ENCODE results near the gene RRAS. TPM values are rescaled to one million over a fixed set of nuclear protein-coding genes. Genes with fewer than 3 reads are reported as not detected.
A peak's percentile ranks its signal among the peaks of the same experiment; 100 is the strongest.

The RRAS gene
- polyA plus RNA-seq, 1 donor from 2014 or later, result not detected

DNA sequence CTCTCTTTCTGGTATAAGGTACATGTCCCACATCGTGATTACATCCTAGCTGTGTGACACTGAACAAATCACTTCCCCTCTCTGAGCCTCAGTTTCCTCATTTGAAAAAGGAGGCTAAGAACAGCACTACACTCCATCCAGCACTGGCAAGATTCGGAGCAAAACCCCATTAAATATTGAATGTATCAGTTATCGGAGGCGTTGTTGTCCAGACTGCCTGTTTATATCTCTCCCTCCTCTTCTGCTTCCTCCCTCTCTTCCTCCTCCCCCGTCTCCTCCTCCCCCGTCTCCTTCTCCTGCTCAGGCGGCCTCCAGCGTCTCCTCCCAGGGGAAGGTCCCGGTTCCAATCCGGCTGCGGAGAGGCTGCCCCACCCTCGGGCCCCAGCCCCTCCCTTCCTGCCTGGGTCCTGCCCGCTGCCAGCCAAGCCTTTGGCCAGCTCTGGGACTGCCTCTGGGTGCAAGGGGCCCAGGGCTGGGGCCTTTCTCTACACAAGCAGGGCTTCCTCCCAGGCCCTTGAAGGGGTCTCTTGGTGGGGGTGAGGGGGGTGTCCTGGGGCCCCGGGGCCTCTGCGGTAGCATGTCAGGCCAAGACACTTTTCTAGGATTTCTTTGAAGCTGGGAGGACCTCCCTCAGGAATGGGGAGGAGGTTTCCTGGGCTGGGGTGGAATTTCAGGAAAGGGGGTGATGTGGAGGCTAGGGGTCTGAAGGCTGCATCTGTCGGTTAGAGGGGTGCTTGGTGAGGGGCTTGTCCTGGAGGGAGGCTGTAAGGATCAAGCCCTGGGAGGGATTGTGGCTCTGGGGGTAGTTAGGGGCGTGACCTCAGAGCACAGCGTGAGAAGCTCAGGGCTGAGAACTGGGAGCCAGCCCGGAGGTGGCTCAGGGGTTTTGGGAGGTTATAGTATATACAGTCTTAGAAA lies 1.9 kb downstream of the RRAS start:
- Histone ChIP-seq H3K9me2 (ENCODE audit: insufficient read depth, low read length) (no peaks in the 10 kb centered on the region), H3K4me2 (ENCODE audit: low read length) (no peak overlapping the region), H3K4me3 (ENCODE audit: low read length) (no peak overlapping the region), H3K9ac (ENCODE audit: low read length) (no peak overlapping the region), H3K27me3 (ENCODE audit: insufficient read depth, low read depth, low read length) (no peaks in the 10 kb centered on the region), H4K20me1 (ENCODE audit: insufficient read depth) (no peaks in the 10 kb centered on the region), H3K9me3 (ENCODE audit: low read length) (no peaks in the 10 kb centered on the region), H2AFZ (ENCODE audit: low read depth, low read length) (no peak overlapping the region), H3K36me3 (ENCODE audit: insufficient read depth, low read length) (no peaks in the 10 kb centered on the region), H3K79me2 (replicated peaks; ENCODE audit: insufficient read depth, low read length) (peaks cover 9% of the 10 kb centered on the region), H3K27ac (ENCODE audit: low read length) (no peak overlapping the region), H3F3A (ENCODE audit: insufficient read depth, low read length, poor library complexity, severe bottlenecking) (peaks cover 5% of the 10 kb centered on the region)
- no peak for TF ChIP-seq EP300 (conservative IDR thresholded peaks at IDR 0.05; ENCODE audit: poor library complexity, severe bottlenecking)
- no peak for TF ChIP-seq MXI1 (conservative IDR thresholded peaks at IDR 0.05; ENCODE audit: poor library complexity, severe bottlenecking)
- peak; percentile 6 for TF ChIP-seq POLR2AphosphoS5 (IDR thresholded peaks at IDR 0.05)
- no peak for TF ChIP-seq EZH2 (IDR thresholded peaks at IDR 0.05; ENCODE audit: borderline replicate concordance, insufficient read depth, low read length, poor library complexity, severe bottlenecking)

DNA sequence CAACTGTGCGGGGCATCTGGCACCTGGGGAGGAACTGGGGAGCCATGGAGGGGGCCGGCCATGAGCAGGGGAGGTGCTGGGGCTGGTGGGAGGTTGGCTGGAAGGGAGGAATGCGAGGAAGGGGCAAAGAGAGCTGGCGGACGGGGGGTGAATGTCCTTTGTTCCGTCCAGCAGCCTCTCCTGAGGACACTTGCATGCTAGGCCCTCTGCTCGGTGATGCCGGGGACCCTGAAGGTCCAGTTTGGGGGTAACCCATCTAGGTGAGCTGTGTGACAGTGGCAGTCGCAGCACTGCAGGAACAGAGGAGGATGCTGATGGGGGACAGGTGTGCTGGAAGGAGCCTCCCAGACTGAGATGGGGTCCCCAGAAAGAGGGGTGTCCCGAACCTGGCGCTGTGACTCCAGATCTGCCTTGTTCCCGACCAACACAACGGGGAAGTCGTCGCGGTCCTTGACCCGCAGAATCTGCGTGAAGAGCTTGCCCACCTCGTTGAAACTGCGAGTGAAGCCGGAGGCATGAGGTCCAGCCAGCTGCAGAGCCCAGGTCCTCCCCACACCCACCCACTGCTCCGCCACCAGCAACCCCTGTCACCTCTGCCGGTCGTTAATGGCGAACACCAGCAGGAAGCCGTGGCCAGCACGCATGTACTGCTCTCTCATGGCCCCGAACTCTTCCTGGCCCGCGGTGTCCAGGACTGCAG lies 3.6 kb downstream of the RRAS start:
- H3K27me3 ChIP-seq (ENCODE audit: insufficient read depth, low read depth, low read length), result no peaks in the 10 kb centered on the region
- TF ChIP-seq EP300 (conservative IDR thresholded peaks at IDR 0.05; ENCODE audit: poor library complexity, severe bottlenecking) (no peak), POLR2AphosphoS5 (IDR thresholded peaks at IDR 0.05) (peak; percentile 23), REST (IDR thresholded peaks at IDR 0.05; ENCODE audit: borderline replicate concordance) (no peak), MXI1 (conservative IDR thresholded peaks at IDR 0.05; ENCODE audit: poor library complexity, severe bottlenecking) (no peak), EZH2 (IDR thresholded peaks at IDR 0.05; ENCODE audit: borderline replicate concordance, insufficient read depth, low read length, poor library complexity, severe bottlenecking) (no peak)
- no peak overlapping the region for H2AFZ ChIP-seq (ENCODE audit: low read depth, low read length)
- no peaks in the 10 kb centered on the region for H3K9me3 ChIP-seq (ENCODE audit: low read length)
- no peaks in the 10 kb centered on the region for H3K9me2 ChIP-seq (ENCODE audit: insufficient read depth, low read length)
- H3K79me2 ChIP-seq (replicated peaks; ENCODE audit: insufficient read depth, low read length), result no peaks in the 10 kb centered on the region
- H3K36me3 ChIP-seq (ENCODE audit: insufficient read depth, low read length), result no peaks in the 10 kb centered on the region
- no peak overlapping the region for H3K9ac ChIP-seq (ENCODE audit: low read length)
- H4K20me1 ChIP-seq (ENCODE audit: insufficient read depth), result no peaks in the 10 kb centered on the region
- H3K4me3 ChIP-seq (ENCODE audit: low read length), result no peak overlapping the region
- H3K27ac ChIP-seq (ENCODE audit: low read length), result no peak overlapping the region
- H3K4me2 ChIP-seq (ENCODE audit: low read length), result no peak overlapping the region
- peaks cover 5% of the 10 kb centered on the region for H3F3A ChIP-seq (ENCODE audit: insufficient read depth, low read length, poor library complexity, severe bottlenecking)

DNA sequence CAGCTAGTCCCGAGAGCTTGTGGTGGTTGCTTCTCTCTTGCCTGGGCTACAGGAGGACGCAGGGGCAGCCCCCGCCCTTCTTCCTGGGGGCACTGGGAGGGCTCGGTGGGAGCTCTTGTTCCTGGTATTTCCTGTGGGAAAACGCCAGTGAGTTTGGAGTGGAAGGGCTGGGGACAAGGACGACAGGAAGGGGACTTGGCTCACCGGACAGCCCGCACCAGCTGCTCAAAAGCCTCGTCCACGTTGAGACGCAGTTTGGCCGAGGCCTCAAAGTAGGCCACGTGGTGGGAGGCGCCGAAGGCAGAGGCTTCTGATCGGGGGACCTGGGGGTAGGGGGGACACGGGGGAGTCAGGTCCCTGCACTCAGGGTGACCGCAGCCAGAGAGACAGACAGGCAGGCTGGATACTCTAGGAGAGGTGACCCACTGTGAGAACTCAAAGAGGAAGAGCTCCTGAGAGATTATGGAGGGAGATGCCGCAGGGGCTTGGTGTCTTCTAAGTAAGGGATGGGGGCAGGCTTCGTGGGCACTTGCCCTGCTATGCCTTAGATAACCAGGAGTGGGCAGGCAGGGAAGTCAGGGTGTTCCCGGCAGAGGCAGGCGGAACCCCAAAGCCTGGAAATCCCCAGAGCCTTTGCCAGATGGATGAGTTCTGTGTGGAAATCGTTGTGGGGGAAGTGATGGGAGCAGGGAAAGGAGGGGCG lies 4.3 kb downstream of the RRAS start:
- Histone ChIP-seq H4K20me1 (ENCODE audit: insufficient read depth) (no peaks in the 10 kb centered on the region), H3K9me2 (ENCODE audit: insufficient read depth, low read length) (no peaks in the 10 kb centered on the region), H2AFZ (ENCODE audit: low read depth, low read length) (no peak overlapping the region), H3K9me3 (ENCODE audit: low read length) (no peaks in the 10 kb centered on the region), H3K9ac (ENCODE audit: low read length) (no peak overlapping the region), H3K27ac (ENCODE audit: low read length) (no peak overlapping the region), H3K27me3 (ENCODE audit: insufficient read depth, low read depth, low read length) (no peaks in the 10 kb centered on the region), H3K79me2 (replicated peaks; ENCODE audit: insufficient read depth, low read length) (no peaks in the 10 kb centered on the region), H3K4me3 (ENCODE audit: low read length) (no peak overlapping the region), H3F3A (ENCODE audit: insufficient read depth, low read length, poor library complexity, severe bottlenecking) (peaks cover 2% of the 10 kb centered on the region), H3K4me2 (ENCODE audit: low read length) (no peak overlapping the region), H3K36me3 (ENCODE audit: insufficient read depth, low read length) (no peaks in the 10 kb centered on the region)
- TF ChIP-seq CTCF (IDR thresholded peaks at IDR 0.05; ENCODE audit: poor library complexity, severe bottlenecking), result no peak
- no peak for TF ChIP-seq POLR2AphosphoS5 (IDR thresholded peaks at IDR 0.05)
- no peak for TF ChIP-seq SMC3 (conservative IDR thresholded peaks at IDR 0.05; ENCODE audit: poor library complexity)
- TF ChIP-seq REST (IDR thresholded peaks at IDR 0.05; ENCODE audit: borderline replicate concordance), result no peak
- no peak for TF ChIP-seq TAF1 (IDR thresholded peaks at IDR 0.05; ENCODE audit: low read depth)
- TF ChIP-seq MXI1 (conservative IDR thresholded peaks at IDR 0.05; ENCODE audit: poor library complexity, severe bottlenecking), result no peak
- TF ChIP-seq RAD21 (conservative IDR thresholded peaks at IDR 0.05), result no peak

All from neural cell (in vitro differentiated cells).